Osteoblast (primary cell): ENCODE data around the gene FBXO24. TPM values are rescaled to one million over a fixed set of nuclear protein-coding genes. Genes with fewer than 3 reads are reported as not detected.

Source experiments
- DNase-seq: peaks from one replicate; pipeline ENCODE4 v3.0.0; 2011; ENCODE audit warnings: low spot score, mixed read lengths; ENCODE audit not compliant: insufficient read length; ENCODE audit errors: missing footprints
- H2AFZ ChIP-seq: 2 replicates; pipeline ENCODE4 v1.6.0; 2011; ENCODE audit warnings: mild to moderate bottlenecking, low read length
- H3K27ac ChIP-seq: 2 replicates; pipeline ENCODE4 v1.5.1; 2011; ENCODE audit warnings: mild to moderate bottlenecking, low read depth, low read length, moderate library complexity
- H3K27me3 ChIP-seq: 2 replicates; pipeline ENCODE4 v1.6.0; 2012; ENCODE audit warnings: mild to moderate bottlenecking, control low read depth, inconsistent platforms, low read length, moderate library complexity; ENCODE audit not compliant: insufficient read depth
- H3K36me3 ChIP-seq: 2 replicates; pipeline ENCODE4 v1.5.1; 2011; ENCODE audit warnings: mild to moderate bottlenecking, low read length, control low read depth, moderate library complexity; ENCODE audit not compliant: insufficient read depth
- H3K4me1 ChIP-seq: 2 replicates; pipeline ENCODE4 v1.5.1; 2011; ENCODE audit warnings: mild to moderate bottlenecking, low read length, control low read depth, moderate library complexity; ENCODE audit not compliant: insufficient read depth
- H3K4me2 ChIP-seq: 2 replicates; pipeline ENCODE4 v1.6.0; 2011; ENCODE audit warnings: mild to moderate bottlenecking, low read length; ENCODE audit not compliant: insufficient read depth
- H3K4me3 ChIP-seq: fragments of 200-600 bp; sonication (generic); 3 replicates; pipeline ENCODE4 v1.5.1; 2012; ENCODE audit warnings: mild to moderate bottlenecking, low read length, inconsistent platforms; ENCODE audit not compliant: insufficient read depth
- H3K79me2 ChIP-seq: 2 replicates; pipeline ENCODE4 v1.6.0; 2012; ENCODE audit warnings: mild to moderate bottlenecking, low read length, control low read depth, inconsistent platforms; ENCODE audit not compliant: insufficient read depth
- H3K9me3 ChIP-seq: 2 replicates; pipeline ENCODE4 v1.5.1; 2011; ENCODE audit warnings: low read depth, low read length, control low read depth
- H4K20me1 ChIP-seq: 2 replicates; pipeline ENCODE4 v1.6.0; 2012; ENCODE audit warnings: mild to moderate bottlenecking, low read length, control low read depth; ENCODE audit not compliant: insufficient read depth
- total RNA-seq: library from RNA; depleted of rRNA; stranded (reverse); fragments of >200 nt; gene quantifications from 2 replicates; pipeline ENCODE4 v1.2.3, GENCODE V29; 2012
- TF ChIP-seq, protein P1 (sequence below): IDR thresholded peaks from 2 replicates; pipeline ENCODE4 v1.5.1; 2011; ENCODE audit warnings: mild to moderate bottlenecking, low read depth, low read length, moderate library complexity; ENCODE audit errors: extremely low read depth

FBXO24 gene
- total RNA-seq, 1 donor: 0.36 TPM

DNA sequence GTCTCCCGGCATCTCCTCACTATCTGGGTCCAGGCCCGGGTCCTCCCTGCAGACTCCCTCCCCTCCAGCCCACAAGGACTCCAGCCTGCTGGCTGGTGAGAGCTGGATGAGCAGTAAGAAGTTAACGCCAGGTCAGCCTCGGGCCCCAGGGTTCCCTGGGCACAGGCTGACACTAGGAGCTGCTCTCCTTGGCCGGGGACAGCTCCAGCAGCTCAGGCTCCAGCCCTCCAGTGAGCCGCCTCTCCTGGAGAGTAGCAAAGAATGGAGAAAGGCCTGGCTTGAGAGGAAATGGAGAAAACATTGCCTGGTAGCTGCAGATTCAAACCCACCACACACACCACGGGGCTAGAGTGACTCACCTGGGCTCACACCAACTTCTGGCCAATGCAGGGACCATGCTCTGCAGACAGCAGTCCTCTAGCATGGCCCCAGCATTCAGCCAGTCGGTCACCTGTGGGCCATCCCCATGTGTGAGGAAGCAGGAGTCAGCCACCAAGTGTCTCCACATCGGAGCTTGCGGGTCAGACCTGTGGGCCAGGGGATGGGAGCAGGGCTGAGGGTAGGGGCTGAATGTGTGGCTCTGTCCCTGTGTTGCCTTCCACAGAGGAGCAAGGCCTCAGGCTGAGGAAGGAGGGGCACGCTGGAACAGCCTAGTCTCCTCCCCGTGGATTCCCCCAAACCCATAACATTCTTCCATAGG is 18.9 kb upstream of the FBXO24 start:
- Histone ChIP-seq H3K9me3 (no peaks in the 10 kb centered on the region), H3K4me3 (no peak overlapping the region), H3K79me2 (no peaks in the 10 kb centered on the region), H3K36me3 (no peaks in the 10 kb centered on the region), H2AFZ (no peak overlapping the region), H3K27ac (no peak overlapping the region), H3K4me2 (no peak overlapping the region), H3K27me3 (peaks cover 2% of the 10 kb centered on the region), H3K4me1 (peaks cover 8% of the 10 kb centered on the region), H4K20me1 (peaks cover 4% of the 10 kb centered on the region)
- peak; percentile 77 for DNase-seq
- TF ChIP-seq, protein P1, sequence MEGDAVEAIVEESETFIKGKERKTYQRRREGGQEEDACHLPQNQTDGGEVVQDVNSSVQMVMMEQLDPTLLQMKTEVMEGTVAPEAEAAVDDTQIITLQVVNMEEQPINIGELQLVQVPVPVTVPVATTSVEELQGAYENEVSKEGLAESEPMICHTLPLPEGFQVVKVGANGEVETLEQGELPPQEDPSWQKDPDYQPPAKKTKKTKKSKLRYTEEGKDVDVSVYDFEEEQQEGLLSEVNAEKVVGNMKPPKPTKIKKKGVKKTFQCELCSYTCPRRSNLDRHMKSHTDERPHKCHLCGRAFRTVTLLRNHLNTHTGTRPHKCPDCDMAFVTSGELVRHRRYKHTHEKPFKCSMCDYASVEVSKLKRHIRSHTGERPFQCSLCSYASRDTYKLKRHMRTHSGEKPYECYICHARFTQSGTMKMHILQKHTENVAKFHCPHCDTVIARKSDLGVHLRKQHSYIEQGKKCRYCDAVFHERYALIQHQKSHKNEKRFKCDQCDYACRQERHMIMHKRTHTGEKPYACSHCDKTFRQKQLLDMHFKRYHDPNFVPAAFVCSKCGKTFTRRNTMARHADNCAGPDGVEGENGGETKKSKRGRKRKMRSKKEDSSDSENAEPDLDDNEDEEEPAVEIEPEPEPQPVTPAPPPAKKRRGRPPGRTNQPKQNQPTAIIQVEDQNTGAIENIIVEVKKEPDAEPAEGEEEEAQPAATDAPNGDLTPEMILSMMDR: no peak

DNA sequence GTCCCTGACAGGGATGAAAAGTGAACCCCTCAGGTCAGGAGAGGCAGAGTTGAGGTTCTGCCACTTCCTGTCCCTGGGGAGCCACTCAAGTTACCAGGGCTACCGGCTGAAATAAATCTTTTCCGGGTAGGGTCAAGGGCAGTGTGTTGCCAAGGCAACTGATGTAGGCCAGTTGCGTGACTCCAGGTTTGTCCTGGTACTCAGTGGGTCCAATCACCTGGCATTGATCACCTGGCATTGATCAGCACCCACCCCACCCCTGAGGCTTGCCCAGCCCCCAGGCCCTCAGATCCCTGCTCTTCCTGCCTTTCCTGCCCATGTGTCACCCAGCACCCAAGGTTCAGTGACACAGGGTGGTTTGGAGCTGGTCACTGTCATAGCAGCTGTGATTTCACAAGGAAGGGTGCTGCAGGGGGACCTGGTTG is 18.4 kb upstream of the FBXO24 start:
- Histone ChIP-seq H4K20me1 (peaks cover 4% of the 10 kb centered on the region), H2AFZ (no peak overlapping the region), H3K27ac (no peak overlapping the region), H3K4me3 (no peak overlapping the region), H3K27me3 (peaks cover 2% of the 10 kb centered on the region), H3K4me2 (no peak overlapping the region), H3K4me1 (peaks cover 8% of the 10 kb centered on the region), H3K9me3 (no peaks in the 10 kb centered on the region), H3K36me3 (no peaks in the 10 kb centered on the region), H3K79me2 (no peaks in the 10 kb centered on the region)
- TF ChIP-seq, protein P1: no peak
- DNase-seq: peak; percentile 82

DNA sequence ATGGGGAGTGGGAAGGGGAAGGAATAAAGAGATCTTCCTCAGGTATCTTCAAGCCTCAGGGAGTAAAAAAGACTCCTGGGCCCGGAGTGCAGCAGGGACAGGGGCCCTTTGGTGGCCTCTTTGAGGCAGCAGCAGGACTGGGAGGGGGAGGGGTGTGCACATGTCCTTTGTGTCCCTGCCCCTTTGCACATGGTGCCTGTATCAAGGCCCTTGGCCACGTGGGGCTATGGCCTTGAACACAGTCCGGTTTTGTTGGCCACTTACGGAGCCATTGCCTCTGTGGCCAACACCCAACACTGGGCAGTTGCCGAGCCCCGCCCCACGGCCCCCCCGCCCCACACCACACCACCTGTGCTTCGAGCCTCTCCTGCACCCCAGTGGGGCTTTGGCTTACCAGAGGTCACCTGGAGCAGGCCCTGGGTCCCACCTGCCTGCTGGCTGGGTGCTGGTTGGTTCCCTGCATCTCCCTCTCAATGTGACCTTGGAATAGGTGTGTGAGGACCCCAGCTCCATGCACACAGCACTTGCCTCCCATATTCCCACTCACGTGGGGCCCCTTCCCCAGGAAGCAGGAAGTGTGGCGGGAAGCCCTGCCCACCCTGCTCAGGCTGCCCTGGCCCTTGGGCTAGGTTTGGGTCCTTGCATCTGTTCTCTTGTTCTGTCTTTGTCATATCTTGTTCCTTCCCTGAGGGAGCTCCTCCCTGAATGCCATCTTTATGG is 17.8 kb upstream of the FBXO24 start:
- no peaks in the 10 kb centered on the region for H3K9me3 ChIP-seq
- no peak overlapping the region for H3K4me2 ChIP-seq
- DNase-seq: peak; percentile 73
- no peaks in the 10 kb centered on the region for H3K79me2 ChIP-seq
- H3K27me3 ChIP-seq: peaks cover 2% of the 10 kb centered on the region
- H3K4me3 ChIP-seq: no peak overlapping the region
- no peaks in the 10 kb centered on the region for H3K36me3 ChIP-seq
- H3K27ac ChIP-seq: no peak overlapping the region
- peaks cover 8% of the 10 kb centered on the region for H3K4me1 ChIP-seq
- H2AFZ ChIP-seq: no peak overlapping the region
- H4K20me1 ChIP-seq: peaks cover 4% of the 10 kb centered on the region
- TF ChIP-seq, protein P1: no peak
